HCEC 1CT (cell line): ENCODE results near the gene TBC1D24.
"Not testable (repeated sequence)": the region's sequence is repeated elsewhere in the genome, so short reads cannot be mapped to it uniquely, and the experiment has no call there.

Experiments used
- DNase-seq: peaks from one replicate; pipeline ENCODE4 v3.0.0-alpha.2; 2017

TBC1D24 gene

DNA sequence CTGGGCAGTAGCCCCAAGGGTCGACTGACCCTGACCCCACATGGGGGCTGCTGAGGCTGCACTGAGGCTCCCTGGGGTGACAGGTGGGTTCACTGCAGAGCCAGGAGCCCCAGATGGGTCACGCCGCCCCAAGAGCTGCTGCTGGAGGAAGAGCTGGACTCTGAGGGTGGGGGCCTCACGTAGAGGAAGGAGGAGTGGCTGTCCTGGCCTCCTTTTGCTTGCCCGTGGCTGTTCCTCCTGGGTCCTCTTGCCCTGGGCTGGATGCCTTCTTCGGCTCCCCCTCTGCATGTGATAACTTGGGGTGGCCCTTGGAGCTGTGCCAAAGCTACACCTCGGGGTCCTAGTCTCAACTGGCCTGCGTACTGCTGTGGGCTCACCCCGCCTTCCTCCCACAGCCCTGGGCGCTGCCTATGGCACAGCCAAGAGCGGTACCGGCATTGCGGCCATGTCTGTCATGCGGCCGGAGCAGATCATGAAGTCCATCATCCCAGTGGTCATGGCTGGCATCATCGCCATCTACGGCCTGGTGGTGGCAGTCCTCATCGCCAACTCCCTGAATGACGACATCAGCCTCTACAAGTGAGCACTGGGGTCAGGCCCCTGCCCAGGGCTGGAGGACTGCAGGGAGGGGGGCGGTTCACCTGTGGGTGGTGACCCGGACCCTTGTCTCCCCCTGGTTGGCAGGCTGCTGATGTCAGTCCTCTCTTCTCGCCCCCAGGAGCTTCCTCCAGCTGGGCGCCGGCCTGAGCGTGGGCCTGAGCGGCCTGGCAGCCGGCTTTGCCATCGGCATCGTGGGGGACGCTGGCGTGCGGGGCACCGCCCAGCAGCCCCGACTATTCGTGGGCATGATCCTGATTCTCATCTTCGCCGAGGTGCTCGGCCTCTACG lies 44.1 kb downstream of the TBC1D24 start:
- no peak for DNase-seq

DNA sequence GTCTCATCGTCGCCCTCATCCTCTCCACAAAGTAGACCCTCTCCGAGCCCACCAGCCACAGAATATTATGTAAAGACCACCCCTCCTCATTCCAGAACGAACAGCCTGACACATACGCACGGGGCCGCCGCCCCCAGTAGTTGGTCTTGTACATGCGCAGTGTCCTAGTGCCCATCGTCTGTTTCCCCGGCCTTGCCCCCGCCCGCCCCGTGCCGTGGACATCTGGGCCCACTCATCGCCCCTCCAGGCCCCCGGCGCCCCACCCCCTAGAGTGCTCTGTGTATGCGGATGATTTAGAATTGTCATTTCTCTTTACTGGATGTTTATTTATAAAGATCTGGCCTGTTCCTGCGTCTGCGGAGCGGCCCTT lies 44.8 kb downstream of the TBC1D24 start:
- no peak for DNase-seq

DNA sequence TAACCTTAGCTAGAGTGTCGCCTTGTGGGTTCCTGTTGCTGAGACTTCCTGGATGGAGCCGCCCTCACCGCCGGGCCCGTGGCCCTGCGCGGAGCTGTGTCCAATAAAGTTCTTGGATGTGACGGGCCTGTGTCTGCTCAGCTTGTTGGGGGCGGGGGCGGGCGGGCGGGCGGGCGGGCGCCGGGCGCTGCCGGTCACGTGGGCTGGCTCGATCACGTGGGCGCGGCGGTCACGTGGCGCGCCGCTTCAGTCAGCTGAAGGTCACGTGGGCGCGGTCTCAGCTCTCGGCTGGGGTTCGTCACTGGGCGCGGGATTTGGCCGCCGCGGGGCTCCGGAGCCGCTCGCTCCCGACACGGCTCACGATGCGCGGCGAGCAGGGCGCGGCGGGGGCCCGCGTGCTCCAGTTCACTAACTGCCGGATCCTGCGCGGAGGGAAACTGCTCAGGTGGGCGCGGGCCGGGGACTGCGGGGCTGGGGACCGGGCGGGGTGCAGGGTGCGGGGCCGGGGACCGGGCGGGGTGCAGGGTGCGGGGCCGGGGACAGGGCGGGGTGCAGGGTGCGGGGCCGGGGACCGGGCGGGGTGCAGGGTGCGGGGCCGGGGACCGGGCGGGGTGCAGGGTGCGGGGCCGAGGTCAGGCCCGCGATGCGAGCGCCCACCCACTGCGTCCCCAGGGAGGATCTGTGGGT lies 45.3 kb downstream of the TBC1D24 start, which contains the start of gene AMDHD2:
Gene AMDHD2, plus strand, starts transcription at position 275 of the 687 bp plus-strand sequence. Its CDS starts 88 bp downstream, at position 363.
- DNase-seq: peak; percentile 88

DNA sequence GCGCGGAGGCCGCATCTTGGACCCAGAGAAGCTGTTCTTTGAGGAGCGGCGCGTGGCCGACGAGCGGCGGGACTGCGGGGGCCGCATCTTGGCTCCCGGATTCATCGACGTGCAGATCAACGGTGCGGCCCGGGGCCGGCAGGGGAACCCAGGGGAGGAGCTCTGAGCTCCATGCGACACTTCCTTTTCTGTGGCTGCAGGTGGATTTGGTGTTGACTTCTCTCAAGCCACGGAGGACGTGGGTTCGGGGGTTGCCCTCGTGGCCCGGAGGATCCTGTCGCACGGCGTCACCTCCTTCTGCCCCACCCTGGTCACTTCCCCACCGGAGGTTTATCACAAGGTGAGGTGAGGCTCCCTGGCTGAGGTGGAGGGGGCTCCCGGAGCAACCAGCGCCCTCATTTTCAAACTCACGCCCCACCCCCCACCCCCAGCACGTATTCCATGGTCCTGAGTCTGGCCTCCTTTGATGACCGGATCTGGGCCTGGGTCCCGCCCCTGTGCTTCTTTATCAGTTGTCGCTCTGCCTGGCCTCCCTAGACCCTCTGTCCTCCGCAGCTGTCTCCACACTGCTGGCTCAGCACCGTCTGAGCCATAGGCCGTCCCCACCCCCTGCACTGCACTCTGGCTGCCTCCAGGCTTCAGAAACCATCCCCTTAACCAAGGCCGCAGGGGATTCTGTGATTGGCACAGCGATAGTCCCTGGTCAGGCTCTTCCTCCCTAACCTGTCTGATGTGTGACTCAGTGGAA lies 46.0 kb downstream of the TBC1D24 start:
- DNase-seq: no peak

DNA sequence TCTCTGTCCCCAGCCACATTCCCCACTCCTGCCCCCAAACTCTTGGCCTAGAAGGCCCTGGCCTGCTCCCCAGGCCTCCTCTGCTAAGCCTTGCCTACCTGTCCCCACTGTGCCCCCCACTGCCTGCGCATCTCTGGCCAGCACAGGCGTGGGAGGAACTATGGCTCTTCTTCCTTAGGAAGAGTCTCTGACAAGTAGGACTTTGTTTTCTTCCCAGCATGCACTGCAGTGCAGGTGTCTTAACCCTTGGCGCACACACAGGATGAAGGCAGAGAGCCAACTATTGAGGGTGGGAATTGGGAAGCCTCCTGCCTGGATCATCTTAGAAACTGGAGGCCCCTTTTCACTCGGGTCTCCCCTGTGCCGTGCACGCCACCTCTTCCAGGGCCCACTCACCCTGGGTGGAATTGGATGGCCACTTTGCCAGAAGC lies 48.9 kb downstream of the TBC1D24 start:
- DNase-seq: no peak

DNA sequence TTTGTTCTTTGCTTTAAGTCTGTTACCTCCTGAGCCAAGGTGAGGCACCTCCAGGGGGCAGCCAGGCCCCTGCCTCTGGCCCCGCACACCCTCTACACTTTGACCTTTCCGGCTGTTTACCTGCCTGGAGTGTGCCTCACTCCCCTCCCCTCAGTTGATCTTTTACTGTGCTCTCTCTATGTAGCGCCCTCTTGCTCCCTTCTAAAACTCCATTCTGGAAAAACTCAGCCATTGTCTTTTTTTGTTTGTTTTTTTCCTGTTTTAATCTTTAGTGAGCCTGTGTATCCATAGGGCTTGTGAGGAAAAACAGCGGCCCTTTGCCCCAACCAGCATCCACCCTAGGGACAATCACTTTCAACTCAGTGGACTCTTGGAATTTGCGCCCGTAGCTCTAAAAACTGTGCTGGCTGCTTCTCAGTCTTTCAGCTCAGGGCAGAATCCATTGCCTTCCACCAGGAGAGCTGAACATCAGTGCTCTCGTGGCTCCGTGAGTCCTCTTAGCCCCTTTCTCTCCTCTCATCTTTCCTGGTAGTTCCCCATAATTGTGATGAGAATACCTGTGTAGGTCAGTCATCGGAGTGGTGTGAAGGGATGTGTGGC lies 49.5 kb downstream of the TBC1D24 start:
- DNase-seq: no peak

DNA sequence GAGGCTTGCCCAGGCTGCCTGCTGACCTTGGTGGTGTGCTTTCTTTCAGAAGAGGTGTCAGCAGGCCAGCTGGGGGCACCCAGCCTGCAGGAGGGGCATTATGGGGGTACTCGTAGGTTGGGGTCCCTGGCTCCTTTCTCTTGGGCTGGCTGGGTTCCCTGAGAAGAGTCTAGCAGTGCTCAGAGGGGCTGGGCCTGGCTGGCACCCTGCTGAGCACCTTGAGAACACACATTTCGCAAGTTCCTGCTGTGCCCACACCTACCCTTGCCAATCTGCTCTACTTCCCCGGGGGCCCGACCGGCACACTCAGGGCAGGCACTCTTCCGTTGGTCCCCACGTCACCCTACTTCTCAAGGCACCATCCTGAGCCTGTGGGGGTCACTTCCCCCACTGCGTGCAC lies 51.2 kb downstream of the TBC1D24 start:
- no peak for DNase-seq

DNA sequence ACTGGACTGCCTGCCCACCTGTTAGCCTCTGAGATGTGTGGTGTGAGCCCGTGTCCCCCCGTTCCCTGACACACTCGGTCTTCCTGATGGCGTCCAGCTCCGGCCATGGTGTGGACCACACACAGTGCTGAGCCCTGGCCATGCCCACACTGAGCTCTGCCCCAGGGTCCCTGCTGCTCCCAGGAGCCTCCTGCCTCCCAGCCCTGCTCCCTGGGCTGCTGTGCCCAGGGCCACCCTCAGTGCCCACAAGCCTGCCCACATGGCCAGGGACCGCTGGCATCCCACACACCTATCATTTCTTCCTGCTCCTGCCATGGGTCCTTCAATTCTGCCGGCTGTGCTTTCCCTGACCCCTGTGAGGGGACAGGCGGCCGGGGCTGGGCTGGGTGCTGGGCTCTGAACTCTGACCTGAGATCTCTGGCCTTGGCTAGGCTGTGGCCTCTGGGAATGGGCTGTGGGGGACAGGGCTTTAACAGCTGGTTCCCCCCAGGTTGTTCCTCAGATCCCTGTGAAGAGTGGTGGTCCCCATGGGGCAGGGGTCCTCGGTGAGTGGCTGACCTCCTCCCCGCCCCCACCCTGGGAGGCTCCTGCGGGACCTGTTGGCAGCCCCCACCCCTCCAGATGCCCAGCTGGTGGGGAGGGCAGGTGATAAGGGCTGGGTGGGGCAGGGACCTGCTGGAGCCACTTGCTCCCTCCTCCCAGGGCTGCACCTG lies 52.3 kb downstream of the TBC1D24 start:
- DNase-seq: no peak

DNA sequence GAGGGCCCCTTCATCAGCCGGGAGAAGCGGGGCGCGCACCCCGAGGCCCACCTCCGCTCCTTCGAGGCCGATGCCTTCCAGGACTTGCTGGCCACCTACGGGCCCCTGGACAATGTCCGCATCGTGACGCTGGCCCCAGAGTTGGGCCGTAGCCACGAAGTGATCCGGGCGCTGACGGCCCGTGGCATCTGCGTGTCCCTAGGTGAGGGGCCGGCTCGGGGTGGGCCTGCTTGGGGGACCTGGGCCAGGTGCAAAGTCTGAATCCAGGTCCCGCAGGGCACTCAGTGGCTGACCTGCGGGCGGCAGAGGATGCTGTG lies 52.8 kb downstream of the TBC1D24 start:
- no peak for DNase-seq

DNA sequence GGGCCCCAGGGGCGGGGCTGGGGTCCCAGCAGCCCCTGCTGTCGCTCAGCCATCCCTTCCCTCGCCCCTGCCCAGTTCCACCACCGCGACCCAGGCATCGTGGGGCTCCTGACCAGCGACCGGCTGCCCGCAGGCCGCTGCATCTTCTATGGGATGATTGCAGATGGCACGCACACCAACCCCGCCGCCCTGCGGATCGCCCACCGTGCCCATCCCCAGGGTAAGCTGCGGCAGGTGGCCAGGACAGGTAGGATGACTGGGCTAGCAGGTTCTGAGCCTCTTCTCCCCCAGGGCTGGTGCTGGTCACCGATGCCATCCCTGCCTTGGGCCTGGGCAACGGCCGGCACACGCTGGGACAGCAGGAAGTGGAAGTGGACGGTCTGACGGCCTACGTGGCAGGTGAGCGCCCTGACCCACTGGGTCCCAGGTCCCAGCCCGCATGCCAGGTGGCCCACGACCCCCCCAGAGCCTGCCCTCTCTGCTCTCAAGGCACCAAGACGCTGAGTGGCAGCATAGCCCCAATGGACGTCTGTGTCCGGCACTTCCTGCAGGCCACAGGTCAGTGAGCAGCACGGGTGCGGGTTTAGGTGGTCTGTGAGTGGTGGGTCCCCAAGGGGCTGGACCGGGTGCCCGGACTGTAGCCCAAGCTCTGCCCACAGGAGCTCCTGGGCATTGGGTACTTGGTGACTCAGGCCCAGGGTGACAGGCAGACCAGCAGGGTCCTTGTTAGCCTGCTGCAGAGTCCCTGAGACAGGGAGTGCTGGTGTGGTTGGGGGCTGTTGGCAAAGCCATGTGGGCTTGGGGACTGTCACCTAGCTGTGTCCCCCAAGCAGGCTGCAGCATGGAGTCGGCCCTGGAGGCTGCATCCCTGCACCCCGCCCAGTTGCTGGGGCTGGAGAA lies 53.5 kb downstream of the TBC1D24 start:
- no peak for DNase-seq

DNA sequence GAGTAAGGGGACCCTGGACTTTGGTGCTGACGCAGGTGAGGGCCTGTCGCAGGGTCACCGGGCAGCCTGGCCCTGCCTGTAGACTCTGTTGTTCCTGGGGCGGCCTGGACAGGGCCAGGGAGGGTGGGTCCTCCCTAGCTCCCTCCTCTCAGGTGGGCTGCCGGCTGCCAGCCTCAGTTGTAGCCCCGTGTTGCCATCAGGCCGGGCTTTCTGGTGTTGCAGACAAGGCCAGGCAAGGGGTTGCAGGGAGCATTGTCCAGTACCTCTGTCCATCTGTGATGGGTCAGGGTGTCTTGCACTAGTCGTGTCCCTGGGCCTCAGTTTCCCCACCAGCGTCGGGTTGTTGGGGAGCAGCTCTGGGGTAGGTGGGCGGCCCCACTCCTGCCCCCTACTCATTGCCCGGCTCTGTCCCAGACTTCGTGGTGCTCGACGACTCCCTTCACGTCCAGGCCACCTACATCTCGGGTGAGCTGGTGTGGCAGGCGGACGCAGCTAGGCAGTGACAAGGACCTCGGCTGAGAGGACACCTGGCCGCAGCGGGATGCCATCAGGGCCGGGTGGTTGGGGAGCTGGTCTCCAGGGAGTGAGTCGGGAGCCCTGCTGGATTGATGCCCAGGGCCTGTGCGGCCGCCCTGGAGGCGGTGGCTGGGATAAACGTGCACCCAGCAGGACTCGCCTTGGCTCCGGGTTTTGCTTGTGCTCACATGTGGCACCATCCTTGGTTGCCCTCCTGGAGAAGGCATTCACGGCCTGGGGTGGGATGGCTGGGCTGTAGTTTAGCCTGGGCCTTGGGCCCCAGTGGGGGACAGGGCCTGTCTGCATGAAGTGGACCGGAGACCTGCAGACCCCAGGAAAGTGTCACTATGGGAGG lies 54.4 kb downstream of the TBC1D24 start:
- DNase-seq: no peak

DNA sequence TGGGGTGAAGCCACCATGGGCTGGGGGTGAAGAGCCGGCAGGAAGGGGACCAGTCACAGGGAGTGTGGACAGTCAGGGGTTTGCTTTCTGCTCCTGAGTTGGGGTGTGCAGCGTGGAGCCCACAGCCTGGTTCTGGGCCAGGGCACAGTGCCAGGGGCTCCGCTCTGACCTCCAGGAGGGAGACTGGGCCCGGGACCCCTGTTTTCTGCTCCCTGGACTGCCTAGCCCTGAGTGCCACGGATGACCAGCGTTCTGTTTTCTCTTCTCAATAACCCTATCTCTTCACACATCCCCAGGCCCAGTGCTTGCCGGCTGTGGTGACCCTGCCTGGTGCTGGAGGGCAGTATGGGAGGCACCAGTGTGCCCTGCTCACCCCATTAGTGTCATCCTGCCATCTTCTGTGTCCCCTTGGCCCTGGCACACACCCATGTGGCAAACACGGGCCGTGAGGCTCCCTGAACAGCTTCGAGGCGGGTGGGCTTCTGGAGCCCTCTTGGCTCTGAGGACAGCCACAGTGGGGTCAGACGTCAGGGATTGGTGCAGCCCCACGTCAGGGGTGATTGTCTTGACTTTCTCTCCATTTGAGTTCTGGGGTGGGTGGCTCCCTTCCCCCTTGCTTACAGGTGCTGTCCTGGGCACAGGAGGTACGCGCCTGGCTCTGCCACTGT lies 55.2 kb downstream of the TBC1D24 start:
- DNase-seq: no peak

DNA sequence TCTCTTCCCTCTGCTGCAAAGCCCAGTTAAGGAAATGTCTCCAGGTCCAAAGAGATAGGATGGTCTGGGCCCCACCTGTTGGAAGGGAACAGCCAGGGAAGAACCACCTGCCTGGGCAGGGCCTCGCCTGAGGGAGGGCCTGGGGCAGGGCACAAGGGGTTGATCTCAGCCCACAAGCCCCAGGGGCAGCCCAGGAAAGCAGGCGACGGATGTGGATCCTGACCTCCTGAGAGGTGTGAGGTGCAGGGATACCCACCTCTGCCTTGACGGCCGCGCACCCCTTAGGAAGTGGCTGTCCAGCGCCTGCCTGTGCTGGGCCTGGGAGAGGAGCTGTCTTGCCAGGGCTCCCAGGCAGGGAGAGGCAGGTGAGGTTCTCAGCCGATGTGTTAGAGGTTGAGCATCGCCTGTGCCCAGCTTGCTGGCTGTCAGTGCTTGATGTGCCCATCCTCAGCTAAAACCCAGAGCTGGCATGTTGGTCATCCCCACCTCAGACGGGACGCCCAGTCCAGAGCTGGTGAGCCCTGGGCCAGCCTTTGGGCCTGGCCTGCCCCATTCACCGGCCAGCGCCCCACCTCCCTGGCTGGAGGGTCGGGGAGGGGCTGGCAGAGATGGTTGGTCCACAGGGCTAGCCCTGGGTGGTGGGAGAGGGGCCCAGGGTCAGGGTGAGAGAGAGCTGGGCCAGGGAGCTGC lies 55.8 kb downstream of the TBC1D24 start:
- DNase-seq: no peak

DNA sequence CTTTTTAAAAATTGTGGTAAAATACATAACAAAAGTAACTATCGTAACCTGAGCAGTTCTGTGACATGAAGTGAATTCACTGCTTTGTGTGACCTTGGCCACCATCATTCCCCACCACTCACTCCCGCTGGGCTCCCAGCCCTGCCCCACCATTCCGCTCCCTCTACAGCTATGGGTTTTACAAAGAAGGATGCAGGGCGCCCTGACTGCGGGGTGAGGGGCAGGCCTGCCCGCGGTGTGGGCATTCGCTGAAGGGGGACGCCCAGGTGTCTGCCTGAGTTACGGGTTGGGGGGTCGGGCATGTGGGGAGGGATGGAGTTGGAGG lies 56.4 kb downstream of the TBC1D24 start, which contains the start of gene CEMP1:
Gene CEMP1, minus strand, starts transcription at position 38 of the 325 bp plus-strand sequence. CDS start 335 bp downstream, outside the sequence.
- no peak for DNase-seq

DNA sequence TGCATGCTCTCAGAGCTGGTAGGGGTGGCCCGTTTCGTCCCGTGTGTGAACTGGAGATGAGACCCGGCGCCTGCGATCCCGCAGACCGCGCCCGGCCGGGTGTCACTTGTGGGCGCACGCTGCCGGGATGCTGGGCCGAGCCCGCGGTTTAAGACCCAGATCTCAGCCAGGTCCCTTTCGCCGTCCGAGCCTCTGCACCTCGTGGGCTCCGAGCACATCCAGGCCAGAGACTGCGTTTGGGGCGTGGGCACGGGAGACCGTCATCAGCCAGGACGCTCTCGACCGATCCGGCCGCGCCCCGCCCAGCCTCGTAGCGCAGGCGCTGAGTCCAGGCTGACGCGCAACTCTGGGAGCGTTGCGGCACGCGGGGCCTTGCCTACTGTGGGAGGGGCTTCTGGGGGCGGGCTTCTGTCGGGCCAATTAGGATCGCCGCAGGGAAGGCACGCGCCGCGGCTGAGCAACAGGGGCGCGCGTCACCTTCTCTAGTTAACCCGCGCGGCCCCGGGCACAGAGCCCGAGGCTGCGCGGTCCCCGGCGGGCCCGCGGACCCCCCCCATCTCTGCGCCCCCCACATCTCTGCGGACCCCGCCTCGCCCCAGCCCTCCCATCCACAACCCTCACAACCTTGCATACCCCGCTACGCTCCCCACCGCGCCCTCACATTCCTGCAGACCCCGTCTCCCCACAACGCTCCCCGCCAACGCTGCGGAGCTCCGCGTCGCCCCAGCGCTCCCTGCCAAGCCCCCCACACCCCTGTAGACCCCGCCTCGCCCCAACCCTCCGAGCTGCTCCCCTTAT lies 57.0 kb downstream of the TBC1D24 start:
- peak; percentile 97 for DNase-seq

DNA sequence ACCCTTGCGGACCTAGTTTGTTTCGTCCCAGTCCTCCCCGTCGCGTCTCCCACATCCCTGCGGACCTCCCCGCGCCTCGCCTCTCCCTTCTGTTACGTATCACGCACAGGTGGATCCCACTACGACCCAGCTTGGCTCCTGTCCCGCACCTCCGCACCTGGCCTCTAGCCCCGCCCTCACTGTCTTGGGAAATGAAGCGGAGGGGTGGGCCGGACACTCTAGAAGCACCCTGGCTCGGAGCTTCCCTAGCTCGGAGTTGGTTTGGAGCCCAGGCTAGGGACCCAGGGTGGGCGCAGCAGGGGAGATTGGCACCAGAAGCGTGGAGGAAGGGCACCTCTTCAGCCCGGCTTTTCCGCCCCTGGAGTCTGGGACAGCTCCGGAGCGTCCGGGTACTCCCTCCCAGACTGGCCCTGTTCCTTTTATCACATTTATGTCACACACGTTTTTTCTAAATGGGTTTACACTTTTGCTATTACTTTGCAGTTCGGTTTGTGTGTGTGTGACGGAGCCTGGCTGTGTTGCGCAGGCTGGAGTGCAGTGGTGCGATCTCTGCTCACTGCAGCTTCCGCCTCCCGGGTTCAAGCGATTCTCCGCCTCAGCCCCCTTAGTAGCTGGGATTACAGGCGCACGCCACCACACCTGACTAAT lies 57.7 kb downstream of the TBC1D24 start:
- peak; percentile 36 for DNase-seq

DNA sequence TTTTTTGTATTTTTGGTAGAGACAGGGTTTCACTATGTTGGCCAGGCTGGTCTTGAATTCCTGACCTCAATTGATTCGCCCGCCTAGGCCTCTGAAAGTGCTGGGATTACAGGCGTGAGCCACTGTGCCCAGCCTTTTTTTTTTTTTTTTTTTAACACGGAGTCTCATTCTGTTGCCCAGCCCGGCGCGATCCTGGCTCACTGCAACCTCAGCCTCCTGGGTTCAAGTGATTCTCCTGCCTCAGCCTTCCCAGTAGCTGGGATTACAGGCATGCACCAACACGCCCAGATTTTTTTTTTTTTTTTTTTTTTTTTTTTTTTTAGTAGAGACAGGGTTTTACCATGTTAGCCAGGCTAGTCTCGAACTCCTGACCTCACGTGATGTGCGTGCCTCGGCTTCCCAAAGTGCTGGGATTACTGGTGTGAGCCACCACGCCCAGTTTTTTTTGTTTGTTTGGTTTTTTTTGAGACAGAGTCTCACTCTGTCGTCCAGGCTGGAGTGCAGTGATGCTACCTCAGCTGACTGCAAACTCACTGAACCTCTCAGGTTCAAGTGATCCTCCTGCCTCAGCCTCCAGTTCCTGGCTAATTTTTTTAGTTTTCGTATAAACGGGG lies 58.3 kb downstream of the TBC1D24 start:
- DNase-seq: not testable (repeated sequence)
